Measurements from ENCODE around the gene NELFCD. TPM values are rescaled to one million over a fixed set of nuclear protein-coding genes. Genes with fewer than 3 reads are reported as not detected.

NELFCD gene
- total and polyA plus RNA-seq, 9 of the 15 experiments (the other 6 are each of a cell fraction or from before 2014, with no cell fraction given): 11.7 to 163 (median 96.5) TPM

GRCh38 chr20:59001449-59002171 lies 20.6 kb downstream of the NELFCD start:
- intact Hi-C loops (cut with micrococcal nuclease): no loop called here
- no TSS peak for BruUV-seq (replicated peaks)
- CTCF ChIA-PET (ENCODE audit: low intra/inter-chr PET ratio): no interaction called here
- no peaks in the 10 kb centered on the region for H3K27me3 ChIP-seq (ENCODE audit: control insufficient read depth in 2 of 2, insufficient read depth in 2 of 2, low read length in 2 of 2)
- DNase-seq (ENCODE audit: extremely low read depth in 1 of 4, low spot score in 3 of 4): no peak
- 92% methylated on average over 21 of the region's 27 CpGs for WGBS (ENCODE audit: insufficient coverage, low coverage, missing lambda C conversion rate)
- TF ChIP-seq POLR2G (IDR thresholded peaks at IDR 0.05; ENCODE audit: low read depth, low read length): 0 out of 2 replicates have a peak, but pooled peaks have one; percentile 28
- no peak for TF ChIP-seq U2AF1 (optimal IDR thresholded peaks at IDR 0.05; ENCODE audit: low read depth, low read length)
- in situ Hi-C loops (cut with MboI): no loop called here
- H3K4me1 ChIP-seq (replicated peaks in 1 of 2; ENCODE audit: control insufficient read depth in 2 of 2, insufficient read depth in 2 of 2, low read length in 2 of 2): peaks cover 19 to 52% of the 10 kb centered on the region in 2 experiments
- no peaks in the 10 kb centered on the region for H3K9me3 ChIP-seq (replicated peaks; ENCODE audit: control insufficient read depth, insufficient read depth, low read depth, low read length)
- peak overlapping the region in 1 of 2 experiments; percentile 36; a peak in 1 of 4 replicates for H3K9ac ChIP-seq (ENCODE audit: insufficient read depth in 1 of 2, low read depth in 2 of 2, low read length in 2 of 2)
- H3K4me3 ChIP-seq: no peak overlapping the region
- peaks cover 6% of the 10 kb centered on the region for H3K9me1 ChIP-seq (ENCODE audit: control insufficient read depth, insufficient read depth, low read length)
- H3K4me2 ChIP-seq (ENCODE audit: insufficient read depth, low read length): no peak overlapping the region
- no peak overlapping the region for H3K27ac ChIP-seq (ENCODE audit: extremely low read depth, low read depth, low read length)
- peaks cover 2% of the 10 kb centered on the region for H4K20me1 ChIP-seq (replicated peaks; ENCODE audit: control insufficient read depth, insufficient read depth, low read length)
- peaks cover 34% of the 10 kb centered on the region for H3K79me2 ChIP-seq (ENCODE audit: control insufficient read depth, insufficient read depth, low read length)
- no peak for ATAC-seq
- FAIRE-seq: no peak
- H2AFZ ChIP-seq (ENCODE audit: low read depth, low read length): no peak overlapping the region
- POLR2A ChIA-PET: interaction anchor here (0.6 to 1.1 kb wide), 3 partner anchors 26 to 108 kb away, joined by 3 to 5 read pairs (median 3); no protein-coding TSS in a partner anchor
- H3K36me3 ChIP-seq (ENCODE audit: control insufficient read depth, insufficient read depth, low read length): peaks cover 77% of the 10 kb centered on the region

DNA sequence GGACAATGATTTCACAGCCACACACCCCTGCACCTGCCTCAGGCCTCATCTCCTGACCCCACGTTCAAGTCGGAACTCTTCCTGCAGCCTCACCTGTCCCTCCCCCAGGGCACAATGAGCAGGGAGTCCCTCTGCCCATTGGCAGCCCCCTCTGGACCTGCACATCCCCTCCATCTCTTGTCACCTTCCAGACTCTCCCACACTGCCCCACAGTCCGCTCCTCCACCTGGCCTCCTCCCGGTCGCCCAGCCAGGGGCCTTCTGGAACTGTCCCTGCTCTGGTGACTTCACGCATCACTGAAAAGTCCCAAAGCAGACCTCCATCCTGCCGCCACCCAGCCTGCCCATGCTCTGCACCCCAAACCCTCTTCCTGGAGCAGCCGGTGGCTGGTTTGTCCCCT lies 21.3 kb downstream of the NELFCD start:
- no peak for FAIRE-seq
- Histone ChIP-seq H3K27ac (ENCODE audit: extremely low read depth, low read depth, low read length) (no peak overlapping the region), H3K4me1 (replicated peaks in 1 of 2; ENCODE audit: control insufficient read depth in 2 of 2, insufficient read depth in 2 of 2, low read length in 2 of 2) (peaks cover 20 to 60% of the 10 kb centered on the region in 2 experiments), H3K79me2 (ENCODE audit: control insufficient read depth, insufficient read depth, low read length) (peaks cover 41% of the 10 kb centered on the region), H3K4me3 (no peak overlapping the region), H3K9ac (ENCODE audit: insufficient read depth in 1 of 2, low read depth in 2 of 2, low read length in 2 of 2) (0 out of 4 replicates have a peak overlapping the region, but pooled peaks of 1 of the 2 experiments have one; percentile 22), H2AFZ (ENCODE audit: low read depth, low read length) (no peak overlapping the region), H3K4me2 (ENCODE audit: insufficient read depth, low read length) (no peak overlapping the region), H3K27me3 (ENCODE audit: control insufficient read depth in 2 of 2, insufficient read depth in 2 of 2, low read length in 2 of 2) (no peaks in the 10 kb centered on the region), H3K9me1 (ENCODE audit: control insufficient read depth, insufficient read depth, low read length) (peaks cover 6% of the 10 kb centered on the region), H3K9me3 (replicated peaks; ENCODE audit: control insufficient read depth, insufficient read depth, low read depth, low read length) (no peaks in the 10 kb centered on the region), H4K20me1 (replicated peaks; ENCODE audit: control insufficient read depth, insufficient read depth, low read length) (peaks cover 2% of the 10 kb centered on the region), H3K36me3 (ENCODE audit: control insufficient read depth, insufficient read depth, low read length) (peaks cover 69% of the 10 kb centered on the region)
- DNase-seq (ENCODE audit: extremely low read depth in 1 of 4, low spot score in 3 of 4): no peak
- in situ Hi-C loops (cut with MboI) (no loop called here), intact Hi-C loops (cut with micrococcal nuclease) (no loop called here)
- CTCF ChIA-PET (ENCODE audit: low intra/inter-chr PET ratio): no interaction called here
- ATAC-seq: no peak
- no TSS peak for BruUV-seq (replicated peaks)
- WGBS (ENCODE audit: insufficient coverage, low coverage, missing lambda C conversion rate): 84% methylated on average over 8 of the region's 8 CpGs
- POLR2A ChIA-PET: no interaction called here
- TF ChIP-seq, protein P1, sequence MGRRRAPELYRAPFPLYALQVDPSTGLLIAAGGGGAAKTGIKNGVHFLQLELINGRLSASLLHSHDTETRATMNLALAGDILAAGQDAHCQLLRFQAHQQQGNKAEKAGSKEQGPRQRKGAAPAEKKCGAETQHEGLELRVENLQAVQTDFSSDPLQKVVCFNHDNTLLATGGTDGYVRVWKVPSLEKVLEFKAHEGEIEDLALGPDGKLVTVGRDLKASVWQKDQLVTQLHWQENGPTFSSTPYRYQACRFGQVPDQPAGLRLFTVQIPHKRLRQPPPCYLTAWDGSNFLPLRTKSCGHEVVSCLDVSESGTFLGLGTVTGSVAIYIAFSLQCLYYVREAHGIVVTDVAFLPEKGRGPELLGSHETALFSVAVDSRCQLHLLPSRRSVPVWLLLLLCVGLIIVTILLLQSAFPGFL (CRISPR knock-in tag; IDR thresholded peaks at IDR 0.05): no peak
- TF ChIP-seq FOXJ2 (tag; IDR thresholded peaks at IDR 0.05): no peak
- TF ChIP-seq PHB2 (IDR thresholded peaks at IDR 0.05; ENCODE audit: low read depth): no peak
- TF ChIP-seq RBFOX2 (IDR thresholded peaks at IDR 0.05; ENCODE audit: low read depth, low read length): peak; percentile 20; the same call in 1 of the 2 replicates
- TF ChIP-seq LEF1 (IDR thresholded peaks at IDR 0.05): no peak
- no peak for TF ChIP-seq SMAD4 (CRISPR knock-in tag; conservative IDR thresholded peaks at IDR 0.05)
